ENCODE data around the gene LTA4H. TPM values are rescaled to one million over a fixed set of nuclear protein-coding genes. Genes with fewer than 3 reads are reported as not detected.

LTA4H gene
- total and polyA plus RNA-seq, 2 of the 4 experiments (the other 2 are of a cell fraction): 41.0 to 43.3 TPM

DNA sequence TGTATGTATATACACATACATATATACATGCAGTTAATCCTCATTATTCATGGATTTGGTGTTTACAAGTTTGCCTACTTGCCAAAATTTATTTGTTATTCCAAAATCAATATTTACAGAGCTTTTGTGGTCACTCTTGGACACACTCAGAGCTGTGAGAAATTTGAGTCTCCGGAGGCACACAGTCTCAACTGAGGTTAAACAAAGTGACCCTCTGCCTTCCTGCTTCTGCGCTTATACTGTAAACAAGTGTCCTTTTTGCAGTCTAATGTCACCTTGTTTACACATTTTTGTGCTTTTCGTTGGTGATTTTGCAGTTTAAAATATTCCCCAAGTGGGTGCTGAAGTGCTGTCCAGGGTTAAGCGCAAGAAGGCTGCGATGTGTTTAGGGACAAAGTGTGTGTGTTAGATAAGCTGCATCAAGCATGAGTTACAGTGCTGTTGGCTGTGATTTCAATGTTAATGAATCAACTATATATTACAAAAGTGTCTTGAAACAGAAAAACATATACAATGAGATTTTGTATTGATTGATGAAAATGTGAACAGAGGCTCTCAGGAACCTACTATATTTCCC lies 13.1 kb upstream of the LTA4H start:
- in situ Hi-C loops (cut with MboI; ENCODE audit: low sequenced_read_pairs) (no loop called here), dilution Hi-C loops (cut with HindIII; ENCODE audit: low sequenced_read_pairs, unreplicated experiment) (no loop called here), intact Hi-C loops (cut with micrococcal nuclease) (no loop called here)
- Histone ChIP-seq H3K23ac (ENCODE audit: low read depth, low read length) (no peak overlapping the region), H3K9me1 (ENCODE audit: insufficient read depth, low read length) (peaks cover 17% of the 10 kb centered on the region), H2BK5ac (ENCODE audit: low read depth, low read length, poor library complexity, severe bottlenecking) (no peak overlapping the region), H4K20me1 (ENCODE audit: insufficient read depth, low read length) (no peaks in the 10 kb centered on the region), H3K4me3 (ENCODE audit: insufficient read depth, low read depth, low read length) (no peak overlapping the region), H3K79me1 (ENCODE audit: low read depth in 1 of 2, low read length in 2 of 2) (no peaks in the 10 kb centered on the region; a peak in 1 of 4 replicates), H3K4me2 (ENCODE audit: low read depth, low read length) (peak overlapping the region; percentile 19; the same call in 1 of the 2 replicates), H4K8ac (ENCODE audit: low read depth in 2 of 2, low read length in 2 of 2) (no peak overlapping the region), H2AK5ac (ENCODE audit: low read depth, low read length) (no peak overlapping the region), H3K27ac (ENCODE audit: insufficient read depth, low read length) (no peak overlapping the region), H3K4me1 (ENCODE audit: control insufficient read depth, insufficient read depth, low read length) (peaks cover 7% of the 10 kb centered on the region), H3K27me3 (ENCODE audit: control insufficient read depth, insufficient read depth, low read length) (no peaks in the 10 kb centered on the region), H3K9me3 (ENCODE audit: control insufficient read depth, insufficient read depth, low read length) (no peaks in the 10 kb centered on the region), H2BK120ac (ENCODE audit: low read depth, low read length) (no peak overlapping the region), H3K56ac (ENCODE audit: extremely low read depth, insufficient read depth, low read length) (no peak overlapping the region), H2AFZ (replicated peaks; ENCODE audit: low read length, poor library complexity) (no peak overlapping the region), H3K36me3 (ENCODE audit: control insufficient read depth, insufficient read depth, low read length) (no peaks in the 10 kb centered on the region), H4K5ac (ENCODE audit: low read depth, low read length) (no peak overlapping the region), H2BK15ac (ENCODE audit: low read depth, low read length) (no peak overlapping the region), H2AK9ac (replicated peaks; ENCODE audit: low read depth, low read length, poor library complexity) (no peak overlapping the region), H3K4ac (ENCODE audit: low read depth, low read length) (no peak overlapping the region), H4K91ac (ENCODE audit: insufficient read depth, low read depth, low read length) (no peak overlapping the region), H2BK20ac (ENCODE audit: low read depth, low read length) (no peak overlapping the region), H3K9ac (ENCODE audit: low read depth, low read length) (no peak overlapping the region), H3K18ac (ENCODE audit: low read depth, low read length) (no peak overlapping the region), H3K14ac (replicated peaks; ENCODE audit: low read depth, low read length) (no peak overlapping the region)
- no peak; the same call in 1 of the 2 replicates for ATAC-seq (ENCODE audit: low read depth)
- TF ChIP-seq MAFK (IDR thresholded peaks at IDR 0.05; ENCODE audit: low read depth, low read length) (no peak), POLR2A (IDR thresholded peaks at IDR 0.05; ENCODE audit: low read depth, low read length) (no peak), FOS (IDR thresholded peaks at IDR 0.05; ENCODE audit: low read depth, low read length) (no peak), ELK1 (IDR thresholded peaks at IDR 0.05; ENCODE audit: borderline replicate concordance, low read depth, low read length) (no peak), MAZ (IDR thresholded peaks at IDR 0.05; ENCODE audit: borderline replicate concordance, low read depth, low read length) (no peak), BHLHE40 (IDR thresholded peaks at IDR 0.05; ENCODE audit: low read depth, low read length) (no peak)
- TF ChIP-seq, protein P1, sequence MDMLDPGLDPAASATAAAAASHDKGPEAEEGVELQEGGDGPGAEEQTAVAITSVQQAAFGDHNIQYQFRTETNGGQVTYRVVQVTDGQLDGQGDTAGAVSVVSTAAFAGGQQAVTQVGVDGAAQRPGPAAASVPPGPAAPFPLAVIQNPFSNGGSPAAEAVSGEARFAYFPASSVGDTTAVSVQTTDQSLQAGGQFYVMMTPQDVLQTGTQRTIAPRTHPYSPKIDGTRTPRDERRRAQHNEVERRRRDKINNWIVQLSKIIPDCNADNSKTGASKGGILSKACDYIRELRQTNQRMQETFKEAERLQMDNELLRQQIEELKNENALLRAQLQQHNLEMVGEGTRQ (IDR thresholded peaks at IDR 0.05; ENCODE audit: low read depth, low read length): no peak
- ChIA-PET CTCF (interaction anchor here (1.2 kb wide), 1 partner anchor 10 kb away, joined by 3 read pairs; no protein-coding TSS in a partner anchor), POLR2A (ENCODE audit: unreplicated experiment) (no interaction called here)
- WGBS, 2 experiments (ENCODE audit: extremely low coverage in 2 of 2, insufficient read length in 1 of 2): no CpG with 5 or more reads among the region's 5 CpGs
- no peak for DNase-seq
- BruUV-seq (replicated peaks): no TSS peak

All from IMR-90 (cell line).